CD4-positive, alpha-beta T cell treated with Interleukin-15 for 4 hours (primary cell): Measurements from ENCODE around the gene SCIMP.
A peak's percentile ranks its signal among the peaks of the same experiment; 100 is the strongest.
"Not testable (repeated sequence)": the region's sequence is repeated elsewhere in the genome, so short reads cannot be mapped to it uniquely, and the experiment has no call there.

Experiments
- DNase-seq: peaks from one replicate; pipeline ENCODE4 v3.0.0-alpha.2; 2020; ENCODE audit warnings: low spot score

The SCIMP gene

GRCh38 chr17:5234645-5235576, at the start of gene SCIMP:
TSS of gene SCIMP (minus strand) at chr17:5234860. CDS start at chr17:5234755, 105 bp downstream.
- DNase-seq: no peak

- DNase-seq: no peak
Observed at GRCh38 chr17:5283571-5284315, 49.1 kb upstream of the SCIMP start.

- no peak for DNase-seq
Observed at GRCh38 chr17:5282642-5283217, 48.1 kb upstream of the SCIMP start.

GRCh38 chr17:5281814-5282641, 47.4 kb upstream of the SCIMP start, which contains the start of gene RABEP1:
TSS of gene RABEP1 (plus strand) at chr17:5282284. CDS start at chr17:5282487, 203 bp downstream.
- DNase-seq: peak; percentile 95

GRCh38 chr17:5272322-5272721, 37.7 kb upstream of the SCIMP start:
- DNase-seq: no peak

GRCh38 chr17:5269241-5269960, 34.7 kb upstream of the SCIMP start:
- DNase-seq: no peak

- DNase-seq: no peak
Observed at GRCh38 chr17:5264893-5265292, 30.2 kb upstream of the SCIMP start.

GRCh38 chr17:5263441-5263840, 28.8 kb upstream of the SCIMP start:
- no peak for DNase-seq

GRCh38 chr17:5262416-5262991, 27.8 kb upstream of the SCIMP start:
- DNase-seq: no peak

- DNase-seq: no peak
Observed at GRCh38 chr17:5260542-5260941, 25.9 kb upstream of the SCIMP start.

GRCh38 chr17:5257124-5257523, 22.5 kb upstream of the SCIMP start:
- no peak for DNase-seq

GRCh38 chr17:5254903-5255521, 20.4 kb upstream of the SCIMP start:
- no peak for DNase-seq

- no peak for DNase-seq
Observed at GRCh38 chr17:5254414-5254813, 19.8 kb upstream of the SCIMP start.

- DNase-seq: peak; percentile 79
Observed at GRCh38 chr17:5249615-5250014, 15.0 kb upstream of the SCIMP start.

GRCh38 chr17:5248821-5249479, 14.3 kb upstream of the SCIMP start:
- DNase-seq: no peak

GRCh38 chr17:5247621-5248020, 13.0 kb upstream of the SCIMP start:
- DNase-seq: no peak

- DNase-seq: peak; percentile 37
Observed at GRCh38 chr17:5241861-5242671, 7.4 kb upstream of the SCIMP start.

GRCh38 chr17:5239769-5240168, 5.1 kb upstream of the SCIMP start:
- DNase-seq: not testable (repeated sequence)

- DNase-seq: no peak
Observed at GRCh38 chr17:5238333-5238732, 3.7 kb upstream of the SCIMP start.
